Thyroid gland (tissue), 4 donors: Measurements from ENCODE around the gene SLC24A3.

Source experiments
- POLR2A ChIP-seq, 2 donors: fragments of 450-650 bp; IDR thresholded peaks; one replicate each; pipeline ENCODE4 v1.6.1; 2017; ENCODE audit warnings: antibody characterized with exemption in 2 of 2, mild to moderate bottlenecking in 2 of 2, moderate library complexity in 1 of 2
- TF ChIP-seq, protein P1 (sequence below), 6 experiments: fragments of 200-600 bp in 3 of 6; fragments of 450-650 bp in 3 of 6; sonication (generic) in 3 of 6; IDR thresholded peaks; one replicate each; pipeline ENCODE4 v1.5.1; 2016 to 2019; ENCODE audit warnings: antibody characterized with exemption in 6 of 6, mild to moderate bottlenecking in 2 of 6, inconsistent platforms in 1 of 6, moderate library complexity in 1 of 6

DNA sequence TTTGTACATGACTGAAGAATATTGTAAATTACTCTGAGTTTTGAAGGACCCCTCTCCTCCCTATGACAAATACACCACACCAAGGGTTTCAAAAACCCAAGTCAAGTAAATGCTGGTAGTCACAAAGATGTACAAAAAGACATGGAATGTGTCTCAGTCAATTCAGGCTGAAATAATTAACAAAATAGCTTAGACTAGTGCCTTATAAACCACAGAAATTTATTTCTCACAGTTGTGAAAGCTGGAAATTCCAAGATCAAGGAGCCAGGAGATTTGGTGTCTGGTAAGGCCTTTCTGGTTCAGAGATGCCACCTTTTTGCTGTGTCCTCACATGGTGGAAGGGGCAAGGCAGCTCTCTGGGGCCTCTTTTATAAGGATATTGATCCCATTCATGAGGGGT is 343.3 kb downstream of the SLC24A3 start:
- TF ChIP-seq, protein P1, sequence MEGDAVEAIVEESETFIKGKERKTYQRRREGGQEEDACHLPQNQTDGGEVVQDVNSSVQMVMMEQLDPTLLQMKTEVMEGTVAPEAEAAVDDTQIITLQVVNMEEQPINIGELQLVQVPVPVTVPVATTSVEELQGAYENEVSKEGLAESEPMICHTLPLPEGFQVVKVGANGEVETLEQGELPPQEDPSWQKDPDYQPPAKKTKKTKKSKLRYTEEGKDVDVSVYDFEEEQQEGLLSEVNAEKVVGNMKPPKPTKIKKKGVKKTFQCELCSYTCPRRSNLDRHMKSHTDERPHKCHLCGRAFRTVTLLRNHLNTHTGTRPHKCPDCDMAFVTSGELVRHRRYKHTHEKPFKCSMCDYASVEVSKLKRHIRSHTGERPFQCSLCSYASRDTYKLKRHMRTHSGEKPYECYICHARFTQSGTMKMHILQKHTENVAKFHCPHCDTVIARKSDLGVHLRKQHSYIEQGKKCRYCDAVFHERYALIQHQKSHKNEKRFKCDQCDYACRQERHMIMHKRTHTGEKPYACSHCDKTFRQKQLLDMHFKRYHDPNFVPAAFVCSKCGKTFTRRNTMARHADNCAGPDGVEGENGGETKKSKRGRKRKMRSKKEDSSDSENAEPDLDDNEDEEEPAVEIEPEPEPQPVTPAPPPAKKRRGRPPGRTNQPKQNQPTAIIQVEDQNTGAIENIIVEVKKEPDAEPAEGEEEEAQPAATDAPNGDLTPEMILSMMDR (IDR thresholded peaks at IDR 0.05), result no peak
- no peak for TF ChIP-seq POLR2A (IDR thresholded peaks at IDR 0.05)
